Activated effector memory CD4-positive, alpha-beta T cell treated with anti-CD3 and anti-CD28 coated beads, Interleukin-2, amount 50 U/mL, for 16 hours (primary cell): ENCODE measurements around the gene TRPM3.

Experiments used
- DNase-seq: peaks from one replicate; pipeline ENCODE4 v3.0.0-alpha.2; 2020

Gene TRPM3

DNA sequence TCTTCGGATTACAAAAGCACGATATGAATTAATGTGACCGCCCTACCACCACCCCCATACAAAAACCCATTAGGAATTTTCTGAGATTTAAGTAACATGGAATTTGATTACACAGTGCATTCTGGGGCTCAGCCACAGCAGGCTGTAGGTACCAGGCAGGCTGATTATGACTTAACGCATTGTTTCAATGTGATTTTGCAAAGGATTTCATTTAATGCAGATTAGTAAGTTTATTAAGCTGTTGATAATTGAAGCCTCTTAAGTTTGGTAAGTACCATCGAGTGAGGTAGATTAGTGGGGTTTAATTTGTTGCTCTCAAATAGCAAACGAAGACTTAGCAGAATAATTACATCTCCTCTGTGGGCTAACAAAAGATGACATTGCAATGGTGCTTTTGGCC is 240.1 kb downstream of the TRPM3 start:
- no peak for DNase-seq

DNA sequence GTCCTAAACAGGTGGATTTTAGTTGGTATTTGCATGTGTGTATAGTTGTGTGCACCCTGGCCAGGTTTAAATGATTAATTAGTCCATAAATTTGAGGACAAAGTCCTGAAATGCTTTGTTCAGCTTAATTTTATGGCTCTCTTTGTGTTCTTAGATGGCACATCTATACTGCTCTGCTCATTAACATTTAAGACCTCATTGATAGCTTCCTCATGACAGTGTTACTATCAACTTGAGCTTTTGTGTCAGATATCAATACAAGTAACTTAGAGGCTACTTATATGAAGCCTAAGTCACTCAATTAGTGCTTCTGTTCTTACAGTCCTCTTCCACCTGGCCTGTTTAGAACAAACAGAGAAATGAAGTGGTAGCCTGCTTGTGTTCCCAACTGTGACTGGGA is 240.9 kb downstream of the TRPM3 start:
- DNase-seq = no peak

DNA sequence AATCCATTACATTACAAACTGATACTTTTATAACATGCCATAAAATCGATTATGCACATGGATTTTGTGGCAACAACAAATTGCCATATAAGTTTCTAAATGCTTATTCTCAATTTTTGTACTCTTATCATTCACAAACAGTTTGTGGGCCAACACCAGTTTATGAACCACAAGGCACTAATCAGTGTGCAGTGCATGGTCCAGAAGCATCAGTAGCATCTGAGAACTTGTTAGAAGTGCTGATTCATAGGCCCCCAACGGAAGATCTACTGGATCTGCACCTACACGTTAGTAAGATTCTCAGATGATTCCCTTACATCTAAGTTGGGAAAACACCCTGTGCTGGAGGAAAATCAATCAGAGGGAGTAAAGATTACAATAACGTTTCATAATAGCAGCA is 242.8 kb downstream of the TRPM3 start:
- no peak for DNase-seq

DNA sequence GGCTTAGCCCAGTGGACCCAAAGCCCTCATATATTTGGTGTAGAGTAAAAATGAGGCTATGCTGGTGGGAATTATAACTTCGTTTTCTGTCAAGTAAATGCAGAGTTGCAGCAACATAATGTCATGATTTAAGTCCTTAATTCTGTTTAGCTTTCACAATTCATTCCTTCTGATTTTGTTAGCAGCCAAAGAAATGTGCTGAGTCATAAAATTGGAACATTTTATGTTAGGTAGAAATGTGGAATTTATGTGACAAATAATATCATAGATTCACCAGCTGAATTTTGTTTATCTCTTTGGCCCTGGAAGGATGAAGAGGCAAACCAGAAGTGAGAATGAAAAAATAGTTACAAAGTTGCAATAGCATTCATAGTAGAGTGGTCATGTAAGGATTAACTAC is 247.0 kb downstream of the TRPM3 start:
- DNase-seq = no peak

DNA sequence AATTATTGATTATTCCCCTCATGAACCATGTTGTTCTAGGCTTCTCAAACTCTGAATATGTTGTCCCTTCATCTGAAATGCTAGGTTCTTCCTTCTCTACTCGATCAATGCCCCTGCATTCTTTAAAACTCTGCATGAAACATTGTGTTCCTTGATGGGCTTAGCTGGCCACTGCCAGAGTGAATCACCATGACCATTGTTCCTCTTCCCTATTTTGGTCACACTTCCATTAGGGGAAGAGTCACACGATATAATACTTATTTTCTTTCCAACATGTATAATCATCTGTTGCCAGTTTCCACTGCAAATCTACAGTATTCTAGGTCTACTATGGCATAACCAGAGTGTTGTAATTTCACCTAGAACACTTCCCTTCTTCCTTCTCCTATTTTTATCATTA is 247.9 kb downstream of the TRPM3 start:
- DNase-seq = no peak

DNA sequence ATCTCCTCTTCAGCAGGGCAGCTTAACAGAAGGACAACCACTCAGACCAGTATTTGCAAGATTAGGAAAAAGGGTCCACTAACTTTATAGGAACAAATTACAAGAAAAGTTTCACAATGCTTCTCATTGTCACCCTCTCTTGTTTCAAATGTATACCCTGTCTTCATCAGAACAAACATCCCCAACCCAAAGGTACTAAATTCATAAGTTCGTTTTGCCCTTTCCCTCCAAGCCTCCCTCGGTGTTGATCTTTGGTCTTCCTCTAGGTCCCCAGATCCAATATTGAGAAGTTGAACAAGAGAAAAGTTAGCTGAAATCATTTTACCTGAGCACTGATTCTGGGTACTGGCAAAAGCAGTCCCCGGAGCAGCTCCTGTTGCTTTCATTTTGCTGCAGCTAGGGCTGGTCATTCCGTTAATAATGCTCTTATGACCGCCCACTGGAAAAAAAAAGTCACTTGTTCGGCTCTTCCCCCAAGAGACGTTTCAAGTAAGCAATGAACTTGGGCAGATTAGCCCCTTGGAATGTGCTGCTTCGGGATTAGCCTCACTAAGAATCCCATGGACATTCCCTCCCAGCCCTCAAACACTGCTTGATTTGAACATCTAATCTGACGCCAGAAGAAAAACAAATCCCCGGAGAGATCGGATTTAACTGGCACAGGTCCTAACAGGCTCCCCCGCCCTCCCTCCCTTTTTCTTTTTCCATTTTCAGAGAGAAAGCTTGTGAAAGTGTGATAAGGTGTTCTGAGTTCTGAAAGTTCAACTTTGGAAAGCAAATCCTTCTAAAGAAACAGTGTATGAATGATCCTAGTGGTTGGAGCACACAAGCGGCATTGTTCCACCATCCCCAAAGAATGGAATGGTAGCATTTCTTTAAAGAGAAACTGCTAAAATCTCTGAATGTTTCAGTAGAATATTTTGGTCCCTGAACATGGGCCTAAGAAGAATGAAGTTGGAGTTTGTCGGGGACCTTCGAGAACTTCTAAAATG is 252.5 kb downstream of the TRPM3 start:
- DNase-seq = no peak

DNA sequence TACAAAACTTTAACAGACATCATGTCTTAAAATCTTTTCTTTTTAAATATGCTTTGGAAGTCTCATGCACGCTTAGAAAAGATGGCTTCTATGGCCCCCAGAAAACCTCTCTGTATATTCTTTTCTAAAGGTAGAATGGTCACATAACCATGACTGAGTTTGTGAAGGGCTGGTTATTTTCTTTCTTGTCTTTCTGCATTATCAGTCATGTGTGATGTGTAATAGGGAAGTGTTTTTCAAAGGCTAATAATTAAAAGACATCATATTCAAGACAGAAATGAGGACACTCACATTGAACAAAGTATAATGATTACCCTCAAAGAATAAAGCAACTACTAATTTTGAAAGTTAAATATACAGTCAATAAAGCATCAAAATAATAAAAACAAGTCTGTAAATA is 253.4 kb downstream of the TRPM3 start:
- no peak for DNase-seq

DNA sequence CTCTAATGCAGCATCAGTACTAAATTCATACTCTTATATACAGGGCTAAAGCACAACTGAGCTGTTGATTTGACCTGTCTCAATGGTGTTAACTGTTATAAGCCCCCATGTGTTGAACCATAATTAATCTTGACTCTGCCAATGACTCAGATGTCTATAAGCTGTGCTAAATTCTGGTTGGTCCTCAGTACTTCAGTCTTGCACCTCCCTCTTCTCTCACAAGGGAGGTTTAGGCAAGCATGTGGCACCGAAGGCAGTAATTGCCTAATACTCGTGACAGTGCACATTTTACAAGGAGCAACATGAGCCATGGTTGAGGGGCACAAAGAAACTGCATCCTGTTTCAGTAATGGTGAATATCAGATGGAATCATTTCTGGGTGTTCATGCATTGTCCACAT is 255.9 kb downstream of the TRPM3 start:
- no peak for DNase-seq

DNA sequence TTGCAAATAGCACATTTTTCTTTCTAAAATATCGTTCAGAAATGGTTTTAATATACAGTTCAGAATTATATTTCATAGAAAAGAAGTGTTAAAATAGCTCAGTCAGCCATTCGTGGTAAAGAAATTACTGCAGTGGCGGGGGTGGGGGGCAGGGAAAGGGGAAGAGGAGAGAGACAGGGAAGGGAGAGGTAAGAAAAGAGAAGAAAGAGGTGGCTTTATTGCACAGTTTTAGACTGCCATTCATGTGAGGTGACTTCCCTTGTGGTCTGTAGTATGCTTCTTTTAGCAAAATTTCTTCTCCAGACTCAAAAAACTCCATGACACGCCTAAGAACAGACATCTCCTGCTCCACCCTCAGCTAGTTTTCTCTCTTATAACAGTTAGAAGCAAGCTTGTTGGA is 259.6 kb downstream of the TRPM3 start:
- no peak for DNase-seq

DNA sequence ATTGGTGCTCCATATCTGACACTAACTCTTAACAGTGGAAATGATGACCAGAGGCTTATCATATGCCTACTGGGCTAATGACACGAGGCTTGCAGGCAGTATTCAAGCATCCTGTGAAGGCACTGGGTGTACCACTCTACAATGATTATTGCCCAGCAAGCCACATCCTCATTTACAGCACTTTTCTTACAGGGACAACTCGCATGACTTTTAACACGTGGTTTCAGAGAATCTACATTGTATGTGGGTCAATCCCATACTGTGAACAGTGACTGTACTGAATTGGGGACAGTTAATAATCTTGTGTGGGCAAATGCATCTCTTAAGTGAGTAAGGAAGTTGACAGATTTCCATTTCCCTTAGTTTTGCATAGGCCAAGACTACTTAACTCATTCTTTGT is 260.0 kb downstream of the TRPM3 start:
- DNase-seq = no peak

DNA sequence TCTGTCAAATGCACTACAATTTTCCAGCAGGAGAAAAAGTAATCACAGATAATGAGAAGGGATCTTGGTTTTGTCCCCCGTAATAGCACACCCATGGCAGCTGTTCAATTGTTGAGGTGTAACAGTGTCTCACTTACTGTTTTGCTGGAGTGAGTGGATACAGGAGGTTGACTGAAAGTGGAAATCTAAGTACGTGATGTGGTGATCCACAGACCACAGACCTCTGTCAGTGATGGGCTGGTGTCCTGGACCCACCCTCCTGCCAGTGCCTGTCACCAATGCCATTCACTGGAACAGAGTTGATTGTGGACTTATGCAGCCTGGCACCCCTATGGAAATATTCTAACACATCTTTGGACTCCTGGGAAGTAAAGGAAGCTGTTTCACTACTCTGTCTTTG is 261.7 kb downstream of the TRPM3 start:
- DNase-seq = no peak

DNA sequence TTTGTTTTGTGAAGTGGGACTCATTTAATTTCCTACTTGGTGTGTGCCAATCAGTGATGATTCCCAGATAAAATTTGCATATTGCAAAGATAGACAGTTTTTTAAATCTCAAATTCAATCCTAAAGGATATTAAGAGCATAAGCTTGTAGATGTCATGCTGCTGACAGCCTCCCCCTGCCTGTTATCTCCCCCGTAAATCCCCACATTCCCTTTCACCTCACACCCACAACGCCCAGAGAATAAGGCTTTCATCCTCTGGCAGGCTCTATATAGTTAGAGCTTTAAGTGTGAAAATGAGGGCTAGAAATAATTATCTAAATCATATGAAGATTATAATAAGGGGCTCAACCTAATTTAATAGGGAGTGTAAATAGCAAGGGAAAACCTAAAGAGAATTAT is 265.0 kb downstream of the TRPM3 start:
- no peak for DNase-seq

DNA sequence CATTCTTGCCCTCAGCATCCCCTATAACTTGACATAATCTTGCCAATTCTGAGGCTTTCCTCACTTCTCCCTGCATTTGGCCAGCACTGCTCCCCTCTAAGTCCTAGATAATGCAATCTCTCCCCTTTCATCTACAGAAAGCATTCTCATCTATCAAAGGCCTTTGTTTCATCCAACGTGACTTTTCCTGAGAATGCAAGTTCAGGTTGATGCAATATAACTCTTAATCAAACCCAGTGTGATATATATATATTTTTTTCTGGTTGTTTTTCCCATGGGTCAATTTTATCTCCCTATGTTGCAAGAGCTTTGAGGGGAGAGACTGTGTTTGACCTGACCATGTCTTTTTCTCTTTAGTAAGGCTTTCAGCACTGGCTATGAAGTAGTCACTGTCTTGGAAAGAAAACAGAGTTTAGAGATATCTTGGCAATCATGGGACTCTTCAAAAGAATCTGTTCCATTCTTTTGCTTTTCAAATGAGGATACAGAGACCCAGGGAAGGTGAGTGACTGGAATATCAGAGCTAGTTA is 268.6 kb downstream of the TRPM3 start:
- DNase-seq = no peak

DNA sequence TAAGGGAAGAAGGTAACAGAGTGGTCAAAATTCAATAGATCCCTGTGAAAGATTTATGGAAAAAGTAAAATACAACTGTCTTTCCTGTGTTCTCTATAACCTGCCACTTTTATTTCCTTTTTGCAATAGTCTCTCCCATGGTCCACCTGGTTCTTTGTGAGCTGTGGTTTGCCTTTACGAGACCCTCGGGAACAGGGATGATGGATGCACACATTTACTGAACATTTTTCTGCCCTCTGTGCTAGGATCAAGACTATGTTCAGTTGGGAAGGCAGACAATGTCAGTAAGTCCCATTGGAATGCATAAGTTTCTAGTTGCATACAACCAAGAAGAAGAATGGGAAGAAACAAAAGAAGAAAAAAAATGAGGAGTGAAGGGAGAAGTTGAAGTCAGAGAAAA is 281.2 kb downstream of the TRPM3 start:
- DNase-seq = no peak

DNA sequence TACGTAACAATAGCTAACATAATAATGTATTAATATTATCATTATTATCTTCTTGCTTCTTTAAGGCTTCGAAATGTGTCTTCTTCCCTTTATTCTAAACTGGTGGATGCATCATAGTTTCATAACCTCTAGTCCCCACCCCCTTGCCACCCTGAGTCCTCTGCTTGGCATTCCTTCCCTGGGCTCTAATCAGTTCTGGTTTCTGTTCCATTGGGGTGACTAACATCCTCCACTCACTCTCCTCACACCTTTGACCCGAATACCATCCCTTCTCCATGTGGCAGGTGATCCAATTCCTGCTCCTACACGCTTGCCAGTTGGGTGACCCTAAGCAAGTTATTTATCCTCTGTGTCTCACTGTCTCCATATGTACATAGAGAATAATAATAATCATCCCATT is 286.1 kb downstream of the TRPM3 start:
- DNase-seq = no peak

DNA sequence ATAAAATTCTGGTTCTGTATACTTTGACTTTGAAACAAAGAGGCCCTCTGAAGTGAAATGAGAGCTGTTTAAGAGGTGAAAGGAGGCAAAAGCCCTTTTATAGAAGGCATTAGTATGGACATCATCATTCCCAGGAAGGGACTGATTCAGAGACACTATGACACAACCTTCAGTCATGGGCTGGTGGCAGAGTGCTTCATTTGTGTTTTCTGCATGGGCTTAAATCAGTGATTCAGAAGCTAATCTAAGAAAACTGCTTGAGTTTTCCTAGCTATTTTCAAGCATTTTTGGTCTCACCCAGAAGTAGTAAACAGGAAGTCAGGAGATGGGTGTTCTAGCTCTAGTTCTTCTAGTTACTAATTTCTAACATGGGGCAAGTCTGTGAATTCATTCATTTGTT is 288.9 kb downstream of the TRPM3 start:
- DNase-seq = no peak

DNA sequence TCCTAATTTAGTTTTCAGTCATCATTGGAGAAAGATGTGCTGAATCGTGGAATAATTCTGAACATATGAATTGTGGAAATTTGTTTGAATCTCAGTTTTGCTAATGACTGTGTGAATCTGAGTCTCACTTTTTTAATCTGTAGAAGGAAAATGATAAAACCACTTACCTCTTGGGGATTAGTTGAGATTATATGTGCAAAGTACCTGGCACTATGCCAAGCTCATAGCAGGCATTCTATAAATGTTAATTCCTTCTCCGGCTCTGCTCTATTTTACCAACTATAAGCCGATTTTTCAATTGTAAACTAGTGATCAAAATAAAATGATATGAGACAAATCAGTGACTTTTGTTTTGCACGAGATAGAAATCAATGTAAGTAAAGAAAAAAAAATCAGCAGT is 290.8 kb downstream of the TRPM3 start:
- DNase-seq = no peak

DNA sequence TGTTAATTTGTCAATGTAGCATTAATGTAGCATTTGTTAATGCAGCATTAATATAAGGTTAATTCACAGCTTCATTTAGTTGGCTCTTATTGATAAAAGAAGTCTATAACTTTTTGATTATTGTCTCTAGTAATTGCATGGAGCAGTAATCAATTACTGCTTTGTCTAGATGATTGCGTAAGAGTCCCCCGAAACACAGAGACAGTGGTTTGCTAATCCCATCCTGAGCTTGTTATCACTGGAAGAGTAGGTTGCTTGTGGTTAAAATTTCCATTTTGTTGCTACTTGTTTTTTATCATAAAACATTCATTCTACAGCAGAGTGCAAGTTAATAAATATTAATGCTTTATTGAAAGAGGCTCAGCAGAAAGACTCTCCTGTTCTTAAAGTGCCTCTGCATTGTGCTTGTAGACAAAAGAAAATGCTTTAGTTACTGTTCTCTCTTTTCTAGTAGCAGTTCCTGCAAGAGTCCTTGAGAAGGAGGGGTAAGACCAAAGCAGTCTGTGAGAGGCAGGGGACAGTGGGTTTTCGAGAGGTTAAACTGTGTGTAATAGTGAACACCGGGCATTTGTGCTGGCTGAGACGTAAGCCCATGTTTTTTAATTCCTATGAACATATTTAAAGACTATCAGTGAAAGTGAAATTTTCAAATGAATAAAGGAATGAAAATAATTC is 291.7 kb downstream of the TRPM3 start:
- no peak for DNase-seq

DNA sequence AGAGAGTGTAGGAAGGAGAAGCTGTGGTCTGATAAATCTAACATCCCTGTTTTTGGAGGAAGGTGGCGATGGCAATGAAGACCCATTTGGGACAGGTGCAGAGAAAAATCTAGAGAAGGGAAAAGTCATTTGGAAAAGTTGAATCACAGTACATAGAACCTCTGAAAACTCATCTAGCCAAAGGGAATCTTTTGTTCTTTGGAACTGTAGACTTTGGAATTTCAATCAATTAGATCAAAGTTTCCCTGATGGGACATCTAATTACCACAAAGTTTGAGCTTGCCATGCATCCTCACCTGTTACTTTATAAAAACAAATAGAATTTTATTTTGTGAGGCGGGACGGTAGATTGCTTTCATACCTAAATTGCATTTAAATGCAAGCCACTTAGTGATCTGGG is 294.9 kb downstream of the TRPM3 start:
- no peak for DNase-seq

DNA sequence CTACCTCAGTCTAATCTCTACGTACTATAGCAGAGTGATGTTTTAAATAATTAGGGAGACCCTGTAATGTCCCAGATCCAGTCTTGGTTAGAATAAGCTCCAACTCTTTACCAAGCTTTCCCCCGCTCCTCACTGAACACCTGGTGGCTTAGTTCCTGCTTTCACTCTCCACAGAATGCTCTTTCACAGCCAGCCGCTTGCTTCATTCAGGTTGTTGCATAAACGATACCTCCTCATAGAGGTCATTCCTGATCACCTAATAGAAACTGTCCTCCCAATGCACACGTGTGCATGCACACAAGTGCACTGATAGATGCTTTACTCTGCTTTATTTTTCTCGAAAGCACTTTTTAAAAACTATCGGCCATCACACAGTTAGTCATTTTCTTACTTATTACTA is 298.1 kb downstream of the TRPM3 start:
- no peak for DNase-seq

DNA sequence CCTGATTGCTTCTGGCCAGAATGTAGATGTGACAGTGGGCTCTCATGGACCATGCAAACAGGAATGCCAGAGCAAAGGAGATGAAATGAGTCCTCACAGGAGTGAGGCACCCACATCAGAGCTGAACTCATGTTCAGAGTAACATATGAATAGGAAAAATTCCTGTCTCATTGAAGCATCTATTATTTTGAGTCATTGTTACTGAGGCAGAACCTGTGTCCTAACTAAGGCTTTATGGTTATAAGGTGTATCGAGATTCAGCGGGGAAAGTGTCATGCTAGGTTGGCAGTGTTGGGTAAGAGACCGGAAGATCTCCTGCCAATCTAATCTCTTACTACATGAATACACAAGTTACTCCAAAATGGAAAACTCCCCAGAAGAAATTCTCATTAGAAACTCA is 304.1 kb downstream of the TRPM3 start:
- no peak for DNase-seq

DNA sequence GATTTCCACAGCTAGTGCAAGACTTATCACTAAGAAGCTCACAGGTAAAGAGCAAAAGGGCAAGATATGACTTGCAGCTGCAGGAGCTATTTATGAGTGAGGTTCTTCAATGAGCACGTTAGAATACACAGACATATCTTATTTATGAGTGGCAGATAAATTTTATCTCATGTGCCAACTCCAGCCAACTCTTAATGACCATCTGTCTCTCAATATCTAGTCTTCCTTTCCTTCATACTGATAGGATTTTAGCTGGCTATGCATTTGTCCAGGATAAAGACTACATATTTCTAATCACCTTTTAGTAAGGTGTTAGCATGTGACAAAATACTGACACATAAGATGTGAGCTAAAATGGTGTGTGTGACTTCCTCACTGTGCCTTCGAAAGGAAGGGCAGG is 304.5 kb downstream of the TRPM3 start:
- DNase-seq = no peak

DNA sequence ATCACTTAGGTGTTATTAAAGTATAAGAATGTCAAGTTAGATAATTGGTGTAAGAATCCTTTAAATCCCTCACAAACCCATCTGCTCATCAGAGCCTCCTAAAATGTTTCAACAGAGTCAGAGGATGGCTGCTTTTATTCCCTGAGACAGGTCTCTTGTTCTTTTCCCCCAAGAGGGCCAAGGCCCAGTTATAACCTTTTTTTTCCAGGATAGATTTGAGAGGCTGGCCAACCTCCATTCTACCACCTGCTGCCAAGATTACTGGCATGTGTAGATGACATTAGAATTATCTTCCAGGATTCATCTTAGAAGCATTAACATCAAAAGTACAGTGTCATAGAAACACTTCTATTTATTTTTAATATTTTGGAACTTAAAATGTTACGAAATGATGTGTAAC is 305.1 kb downstream of the TRPM3 start:
- no peak for DNase-seq

DNA sequence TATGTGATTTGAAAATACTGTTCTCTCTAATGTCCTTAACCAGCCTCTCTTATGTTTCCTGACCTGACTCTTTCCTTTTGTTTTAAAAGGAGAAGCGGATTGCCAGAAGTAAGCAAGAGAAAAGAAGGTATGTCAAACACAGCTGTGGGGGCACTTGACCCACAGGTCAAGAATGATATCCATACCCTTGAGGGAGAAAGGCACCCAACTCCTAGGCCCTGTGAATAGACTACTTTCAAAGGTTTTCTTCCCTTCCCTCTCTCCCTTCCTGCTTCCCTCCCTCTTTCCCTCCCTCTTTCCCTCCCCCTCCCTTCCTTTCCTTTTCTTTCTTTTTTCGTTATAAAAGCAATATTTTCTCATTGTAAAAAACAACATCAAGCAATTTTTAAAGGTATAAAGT is 306.8 kb downstream of the TRPM3 start:
- no peak for DNase-seq
